ENCODE results near the gene YWHAH.

The YWHAH gene

DNA sequence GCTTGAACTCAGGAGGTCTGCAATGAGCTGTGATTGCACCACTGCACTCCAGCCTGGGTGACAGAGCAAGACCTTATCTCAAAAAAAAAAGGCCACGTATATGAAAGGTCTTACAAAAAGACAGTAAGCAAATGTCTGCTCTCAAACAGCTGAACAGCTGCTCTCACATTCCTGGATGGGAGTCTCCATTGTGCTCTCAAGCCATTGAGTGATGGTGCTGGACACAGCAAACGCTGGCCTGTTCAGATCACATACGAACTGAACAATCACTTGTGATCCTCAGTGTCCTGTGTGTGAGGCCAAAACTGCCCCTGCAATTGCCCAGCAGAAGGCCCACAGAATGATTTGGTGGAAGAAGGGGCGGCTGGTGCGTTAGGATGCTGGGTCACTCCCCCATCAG lies 34.4 kb upstream of the YWHAH start:
- Histone ChIP-seq H3K23ac (ENCODE audit: low read length) (no peak overlapping the region), H3K79me2 (ENCODE audit: control insufficient read depth, insufficient read depth, low read length) (no peaks in the 10 kb centered on the region), H3K56ac (ENCODE audit: low read length) (no peak overlapping the region), H4K5ac (ENCODE audit: low read length) (no peak overlapping the region), H2BK15ac (replicated peaks; ENCODE audit: low read depth) (no peak overlapping the region), H3K4ac (ENCODE audit: low read depth, low read length) (no peak overlapping the region), H2BK120ac (ENCODE audit: low read depth, low read length) (no peak overlapping the region), H3K9ac (ENCODE audit: low read length) (no peak overlapping the region), H3K4me3 (ENCODE audit: low read length) (no peak overlapping the region), H4K8ac (ENCODE audit: low read depth, low read length) (no peak overlapping the region), H3K79me1 (ENCODE audit: low read length) (no peaks in the 10 kb centered on the region), H3K4me2 (ENCODE audit: low read length) (no peak overlapping the region), H2BK5ac (ENCODE audit: low read length) (no peak overlapping the region), H3K4me1 (ENCODE audit: control insufficient read depth, low read depth, low read length) (no peaks in the 10 kb centered on the region), H3K27me3 (ENCODE audit: insufficient read depth, low read length, poor library complexity) (no peaks in the 10 kb centered on the region), H3K36me3 (ENCODE audit: control insufficient read depth, insufficient read depth, low read length) (no peaks in the 10 kb centered on the region), H3K27ac (ENCODE audit: low read depth, low read length) (no peak overlapping the region), H3K18ac (ENCODE audit: low read length) (no peak overlapping the region), H2AK5ac (ENCODE audit: low read length) (no peak overlapping the region)
- no CpG with 5 or more reads among the region's 5 CpGs for WGBS (ENCODE audit: extremely low coverage, insufficient coverage, low lambda C conversion rate)
- no peak for DNase-seq

DNA sequence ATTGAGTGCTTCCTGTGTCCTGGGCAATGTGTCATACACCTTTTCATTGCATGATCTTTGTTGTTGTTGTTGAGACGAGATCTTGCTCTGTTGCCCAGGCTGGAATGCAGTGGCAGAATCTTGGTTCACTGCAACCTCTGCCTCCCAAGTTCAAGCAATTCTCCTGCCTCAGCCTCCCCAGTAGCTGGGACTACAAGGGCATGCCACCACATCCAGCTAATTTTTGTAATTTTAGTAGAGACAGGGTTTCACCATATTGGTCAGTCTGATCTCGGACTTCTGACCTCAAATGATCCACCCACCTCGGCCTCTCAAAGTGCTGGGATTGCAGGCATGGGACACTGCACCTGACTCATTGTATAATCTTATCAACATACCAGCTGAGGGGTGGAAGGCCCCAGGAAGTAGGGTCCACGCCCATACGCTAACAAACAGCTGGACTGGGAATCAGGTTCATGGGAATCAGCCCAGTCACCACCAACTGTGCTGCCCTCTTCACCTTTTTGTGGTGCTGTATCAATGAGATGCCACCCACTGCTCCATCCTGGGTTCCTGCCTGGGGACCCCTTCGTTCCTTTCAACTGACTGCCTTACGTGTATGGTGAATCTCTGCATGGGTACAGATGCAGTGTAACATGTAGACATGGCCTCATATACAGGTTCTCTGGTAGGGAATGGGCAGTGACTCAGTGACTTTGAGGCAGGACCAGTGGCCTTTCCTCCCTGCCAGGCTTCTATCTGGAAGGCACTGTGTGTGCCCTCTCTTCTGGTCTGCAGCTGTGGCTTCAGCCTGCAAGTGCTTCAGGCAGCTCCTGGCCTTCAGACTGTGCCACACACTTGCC lies 32.5 kb upstream of the YWHAH start:
- no peak for DNase-seq
- Histone ChIP-seq H2BK15ac (replicated peaks; ENCODE audit: low read depth) (no peak overlapping the region), H3K79me1 (ENCODE audit: low read length) (no peaks in the 10 kb centered on the region), H3K79me2 (ENCODE audit: control insufficient read depth, insufficient read depth, low read length) (no peaks in the 10 kb centered on the region), H3K23ac (ENCODE audit: low read length) (no peak overlapping the region), H4K5ac (ENCODE audit: low read length) (no peak overlapping the region), H2BK5ac (ENCODE audit: low read length) (no peak overlapping the region), H3K4ac (ENCODE audit: low read depth, low read length) (no peak overlapping the region), H3K56ac (ENCODE audit: low read length) (no peak overlapping the region), H3K4me1 (ENCODE audit: control insufficient read depth, low read depth, low read length) (no peaks in the 10 kb centered on the region), H3K27me3 (ENCODE audit: insufficient read depth, low read length, poor library complexity) (no peaks in the 10 kb centered on the region), H3K4me2 (ENCODE audit: low read length) (no peak overlapping the region), H3K4me3 (ENCODE audit: low read length) (no peak overlapping the region), H3K36me3 (ENCODE audit: control insufficient read depth, insufficient read depth, low read length) (no peaks in the 10 kb centered on the region), H4K8ac (ENCODE audit: low read depth, low read length) (no peak overlapping the region), H3K18ac (ENCODE audit: low read length) (no peak overlapping the region), H3K27ac (ENCODE audit: low read depth, low read length) (no peak overlapping the region), H2AK5ac (ENCODE audit: low read length) (no peak overlapping the region), H2BK120ac (ENCODE audit: low read depth, low read length) (no peak overlapping the region), H3K9ac (ENCODE audit: low read length) (no peak overlapping the region)
- WGBS (ENCODE audit: extremely low coverage, insufficient coverage, low lambda C conversion rate) = no CpG with 5 or more reads among the region's 7 CpGs

DNA sequence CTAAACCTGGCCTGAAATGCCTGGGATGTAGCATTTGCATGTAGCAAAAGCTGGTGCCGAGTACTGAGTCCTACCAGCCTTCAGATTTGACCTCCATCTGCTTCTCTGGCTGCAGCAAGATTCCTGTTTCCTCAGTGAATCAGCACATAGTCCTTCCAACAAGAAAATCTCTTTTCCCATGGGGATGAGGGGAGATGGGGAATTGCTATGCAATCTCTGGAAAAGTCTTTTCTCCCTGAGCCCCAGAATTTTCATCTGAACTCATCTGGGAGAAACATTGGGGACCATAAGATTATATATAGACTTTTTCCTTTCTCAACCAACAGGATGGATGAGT lies 32.0 kb upstream of the YWHAH start:
- Histone ChIP-seq H3K27me3 (ENCODE audit: insufficient read depth, low read length, poor library complexity) (no peaks in the 10 kb centered on the region), H2BK15ac (replicated peaks; ENCODE audit: low read depth) (no peak overlapping the region), H3K36me3 (ENCODE audit: control insufficient read depth, insufficient read depth, low read length) (no peaks in the 10 kb centered on the region), H2AK5ac (ENCODE audit: low read length) (no peak overlapping the region), H3K79me1 (ENCODE audit: low read length) (no peaks in the 10 kb centered on the region), H3K4ac (ENCODE audit: low read depth, low read length) (no peak overlapping the region), H3K56ac (ENCODE audit: low read length) (no peak overlapping the region), H3K79me2 (ENCODE audit: control insufficient read depth, insufficient read depth, low read length) (no peaks in the 10 kb centered on the region), H3K9ac (ENCODE audit: low read length) (no peak overlapping the region), H4K8ac (ENCODE audit: low read depth, low read length) (no peak overlapping the region), H3K27ac (ENCODE audit: low read depth, low read length) (no peak overlapping the region), H3K18ac (ENCODE audit: low read length) (no peak overlapping the region), H3K4me2 (ENCODE audit: low read length) (no peak overlapping the region), H3K4me3 (ENCODE audit: low read length) (no peak overlapping the region), H3K4me1 (ENCODE audit: control insufficient read depth, low read depth, low read length) (no peaks in the 10 kb centered on the region), H2BK5ac (ENCODE audit: low read length) (no peak overlapping the region), H4K5ac (ENCODE audit: low read length) (no peak overlapping the region), H2BK120ac (ENCODE audit: low read depth, low read length) (no peak overlapping the region), H3K23ac (ENCODE audit: low read length) (no peak overlapping the region)
- DNase-seq = no peak
- no CpG with 5 or more reads among the region's 1 CpG for WGBS (ENCODE audit: extremely low coverage, insufficient coverage, low lambda C conversion rate)

DNA sequence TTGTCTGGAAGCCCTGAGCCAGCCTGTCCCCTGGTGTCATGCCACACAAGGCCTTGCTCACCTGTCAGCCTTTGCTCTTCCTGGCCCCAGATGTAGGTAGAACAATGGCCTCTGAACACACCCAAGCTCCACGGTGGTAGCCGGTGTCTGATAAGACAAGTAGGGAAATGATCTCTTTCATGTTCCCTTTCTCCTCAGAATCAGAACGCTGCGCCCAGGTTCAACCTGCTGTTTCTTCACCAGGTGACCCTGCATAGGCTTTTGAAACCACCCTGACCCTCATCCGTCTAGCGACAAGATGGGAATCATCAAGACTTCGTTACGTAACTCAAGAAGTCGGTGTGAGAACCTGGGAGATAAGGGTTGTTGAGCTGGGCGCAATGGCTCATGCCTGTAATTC lies 28.7 kb upstream of the YWHAH start:
- Histone ChIP-seq H3K4me3 (ENCODE audit: low read length) (no peak overlapping the region), H3K4me1 (ENCODE audit: control insufficient read depth, low read depth, low read length) (no peaks in the 10 kb centered on the region), H3K23ac (ENCODE audit: low read length) (no peak overlapping the region), H2BK120ac (ENCODE audit: low read depth, low read length) (no peak overlapping the region), H3K4ac (ENCODE audit: low read depth, low read length) (no peak overlapping the region), H2AK5ac (ENCODE audit: low read length) (no peak overlapping the region), H3K18ac (ENCODE audit: low read length) (no peak overlapping the region), H4K5ac (ENCODE audit: low read length) (no peak overlapping the region), H3K79me1 (ENCODE audit: low read length) (no peaks in the 10 kb centered on the region), H2BK5ac (ENCODE audit: low read length) (no peak overlapping the region), H3K36me3 (ENCODE audit: control insufficient read depth, insufficient read depth, low read length) (no peaks in the 10 kb centered on the region), H3K56ac (ENCODE audit: low read length) (no peak overlapping the region), H4K8ac (ENCODE audit: low read depth, low read length) (no peak overlapping the region), H3K79me2 (ENCODE audit: control insufficient read depth, insufficient read depth, low read length) (no peaks in the 10 kb centered on the region), H3K4me2 (ENCODE audit: low read length) (no peak overlapping the region), H2BK15ac (replicated peaks; ENCODE audit: low read depth) (no peak overlapping the region), H3K27me3 (ENCODE audit: insufficient read depth, low read length, poor library complexity) (no peaks in the 10 kb centered on the region), H3K9ac (ENCODE audit: low read length) (no peak overlapping the region), H3K27ac (ENCODE audit: low read depth, low read length) (no peak overlapping the region)
- peak; percentile 42 for DNase-seq
- no CpG with 5 or more reads among the region's 10 CpGs for WGBS (ENCODE audit: extremely low coverage, insufficient coverage, low lambda C conversion rate)

DNA sequence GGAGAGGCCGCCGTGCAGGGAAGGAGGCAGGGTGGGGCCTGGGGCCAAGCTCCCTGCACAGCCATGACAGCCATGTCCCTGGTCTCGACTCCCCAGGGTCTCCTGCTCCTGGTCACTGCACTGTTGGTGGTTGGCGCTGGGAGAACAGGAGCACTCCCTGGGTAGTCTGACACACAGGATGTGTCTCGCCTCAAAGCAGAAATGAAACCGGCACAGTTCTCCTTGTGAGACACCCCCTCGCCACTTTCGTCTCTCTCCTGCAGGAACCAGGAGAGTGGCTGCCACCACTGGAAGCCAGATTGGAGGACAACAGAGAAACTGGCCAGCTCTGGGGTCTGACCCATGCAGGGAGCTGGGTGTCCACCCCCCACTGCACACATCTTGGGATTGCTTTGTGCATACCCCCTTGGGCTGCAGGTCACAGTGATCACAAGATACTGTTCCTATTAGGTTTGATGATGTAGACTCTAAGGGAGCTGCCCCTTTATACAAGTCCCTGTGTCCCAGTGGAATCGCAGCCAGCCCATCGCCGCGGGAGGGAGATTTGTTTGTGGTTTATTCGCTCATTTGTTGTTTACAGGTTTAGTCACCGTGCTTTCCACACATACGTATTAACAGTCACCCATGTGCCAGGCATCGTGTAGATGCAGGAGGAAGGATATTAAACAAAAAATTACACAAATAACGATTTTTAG lies 27.0 kb upstream of the YWHAH start:
- Histone ChIP-seq H3K79me1 (ENCODE audit: low read length) (no peaks in the 10 kb centered on the region), H2BK5ac (ENCODE audit: low read length) (no peak overlapping the region), H3K4me3 (ENCODE audit: low read length) (no peak overlapping the region), H3K56ac (ENCODE audit: low read length) (no peak overlapping the region), H4K5ac (ENCODE audit: low read length) (no peak overlapping the region), H3K9ac (ENCODE audit: low read length) (no peak overlapping the region), H3K23ac (ENCODE audit: low read length) (no peak overlapping the region), H3K27ac (ENCODE audit: low read depth, low read length) (no peak overlapping the region), H4K8ac (ENCODE audit: low read depth, low read length) (no peak overlapping the region), H3K4ac (ENCODE audit: low read depth, low read length) (no peak overlapping the region), H3K79me2 (ENCODE audit: control insufficient read depth, insufficient read depth, low read length) (no peaks in the 10 kb centered on the region), H2BK15ac (replicated peaks; ENCODE audit: low read depth) (no peak overlapping the region), H3K4me1 (ENCODE audit: control insufficient read depth, low read depth, low read length) (no peaks in the 10 kb centered on the region), H3K4me2 (ENCODE audit: low read length) (no peak overlapping the region), H3K36me3 (ENCODE audit: control insufficient read depth, insufficient read depth, low read length) (no peaks in the 10 kb centered on the region), H2BK120ac (ENCODE audit: low read depth, low read length) (no peak overlapping the region), H3K27me3 (ENCODE audit: insufficient read depth, low read length, poor library complexity) (no peaks in the 10 kb centered on the region), H2AK5ac (ENCODE audit: low read length) (no peak overlapping the region), H3K18ac (ENCODE audit: low read length) (no peak overlapping the region)
- DNase-seq = no peak
- no CpG with 5 or more reads among the region's 17 CpGs for WGBS (ENCODE audit: extremely low coverage, insufficient coverage, low lambda C conversion rate)
